Superior temporal gyrus (tissue), 1 donor: ENCODE measurements around the gene SLCO2A1.
"Not testable (repeated sequence)": the region's sequence is repeated elsewhere in the genome, so short reads cannot be mapped to it uniquely, and the experiment has no call there.

Experiments
- DNase-seq: peaks from one replicate; pipeline ENCODE4 v3.0.0-alpha.2; 2016; ENCODE audit errors: extremely low spot score

Gene SLCO2A1

GRCh38 chr3:134029734-134030378, at the start of gene SLCO2A1:
Gene SLCO2A1 (minus strand): TSS chr3:134029925. CDS start chr3:134029802, 123 bp downstream.
- no peak for DNase-seq

- DNase-seq = no peak
These were observed 49.4 kb upstream of the SLCO2A1 start for GRCh38 chr3:134079111-134079547.

DNA sequence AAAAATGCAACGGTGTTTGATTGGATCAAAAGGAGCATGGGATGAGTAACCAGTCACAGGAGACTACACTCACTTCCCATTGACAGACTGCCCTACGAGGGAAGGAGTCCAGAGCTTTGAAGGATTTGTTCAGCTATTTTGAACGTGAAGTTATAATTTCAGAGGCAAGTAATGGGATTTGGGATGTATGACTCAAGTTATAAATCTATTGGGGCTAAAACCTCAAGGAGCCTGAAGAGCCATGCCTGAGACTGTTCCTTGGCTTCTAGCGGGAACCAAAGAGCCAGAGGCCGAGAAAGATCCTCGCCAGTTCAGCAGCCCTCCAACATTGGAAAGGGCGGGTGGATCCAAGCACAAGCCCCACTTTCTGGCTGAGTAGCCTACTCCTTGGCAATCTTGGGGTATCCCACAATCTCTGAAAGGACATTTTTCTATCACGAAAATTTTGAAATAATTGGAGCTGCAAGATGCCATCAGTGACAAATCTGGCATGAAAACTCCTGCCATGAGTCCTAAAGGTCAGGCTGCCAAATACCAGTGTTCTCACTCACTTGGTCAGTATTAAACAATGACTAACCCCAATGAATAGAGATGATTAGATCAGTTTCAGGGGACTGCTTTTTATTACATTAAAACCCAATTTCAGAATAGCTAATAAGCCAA, 48.6 kb upstream of the SLCO2A1 start:
- DNase-seq = no peak

GRCh38 chr3:134077649-134078161, 48.0 kb upstream of the SLCO2A1 start:
- no peak for DNase-seq

DNA sequence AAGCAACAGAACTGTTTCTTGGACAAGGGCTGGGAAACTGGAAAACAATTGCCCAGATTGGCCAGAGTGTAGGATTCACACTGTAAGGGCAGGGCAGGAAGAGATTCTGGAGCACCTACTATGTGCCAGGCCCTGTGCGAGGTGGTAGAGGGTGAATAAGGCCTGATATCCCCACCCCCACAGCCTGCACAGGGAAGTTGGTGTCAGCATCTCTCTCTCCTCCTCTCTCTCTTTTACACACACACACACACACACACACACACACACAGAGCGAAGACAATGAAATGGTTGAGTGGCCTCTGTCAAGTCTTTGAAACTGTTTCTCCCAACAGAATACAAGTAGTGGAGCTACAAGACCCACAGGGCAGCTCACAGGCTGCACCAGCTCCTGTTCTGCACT, 47.1 kb upstream of the SLCO2A1 start:
- no peak for DNase-seq

DNA sequence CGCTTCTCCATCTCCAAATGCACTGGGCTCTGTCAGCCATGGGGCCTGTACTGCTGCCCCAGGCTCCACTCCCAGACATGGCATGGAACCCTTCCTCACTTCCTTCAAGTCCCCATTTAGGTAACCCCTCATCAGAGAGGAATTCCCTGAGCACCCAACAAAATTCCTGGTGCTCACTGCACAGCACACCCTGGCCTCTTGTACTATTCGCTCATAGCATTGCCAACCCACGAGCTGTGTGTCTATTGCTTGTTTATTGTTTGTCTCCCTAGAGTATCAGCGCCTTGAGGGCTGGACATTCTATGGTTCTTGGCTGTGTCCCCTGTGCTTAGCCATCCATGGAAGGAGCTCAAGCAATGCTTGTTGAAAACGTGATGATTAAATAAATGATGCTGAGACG, 46.1 kb upstream of the SLCO2A1 start:
- DNase-seq = no peak

GRCh38 chr3:134075568-134075825, 45.8 kb upstream of the SLCO2A1 start:
- no peak for DNase-seq

- DNase-seq = no peak
These were observed 45.3 kb upstream of the SLCO2A1 start for GRCh38 chr3:134074790-134075567.

- no peak for DNase-seq
These were observed 44.5 kb upstream of the SLCO2A1 start for GRCh38 chr3:134074001-134074789.

GRCh38 chr3:134073583-134073945, 43.8 kb upstream of the SLCO2A1 start:
- DNase-seq = no peak

DNA sequence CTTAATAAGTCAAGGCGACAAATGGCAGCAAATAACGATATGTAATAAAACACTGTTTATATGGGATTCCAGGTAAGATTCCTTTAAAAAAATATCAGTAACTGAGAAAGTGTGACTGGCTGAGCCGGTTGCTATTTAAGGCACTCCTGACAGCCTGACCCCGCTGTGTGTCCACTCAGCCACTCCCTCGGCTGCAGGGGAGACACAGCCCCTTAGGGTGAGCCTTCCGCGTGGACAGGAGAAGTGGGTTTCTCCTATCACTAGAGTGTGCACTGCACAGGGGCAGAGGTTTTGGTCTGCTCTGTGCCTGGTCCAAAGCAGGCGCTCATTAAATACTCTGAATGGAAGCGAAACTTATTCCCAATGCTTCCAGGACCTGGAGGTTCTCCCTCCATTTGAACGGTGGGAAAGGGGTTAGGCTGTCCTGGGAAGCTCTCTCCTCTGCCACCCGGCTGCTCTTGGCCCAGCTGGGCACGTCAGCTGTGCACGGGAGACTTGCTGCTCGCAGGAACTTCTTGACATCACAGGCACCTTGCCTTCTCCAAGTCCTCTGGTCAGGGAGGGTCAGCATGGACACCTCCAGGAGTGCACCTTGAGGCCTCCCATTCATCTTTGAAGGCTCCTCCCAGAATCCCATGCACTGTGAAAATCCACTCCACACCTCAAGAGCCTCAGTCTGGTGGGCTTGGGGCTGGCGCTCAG, 43.3 kb upstream of the SLCO2A1 start:
- DNase-seq = no peak

- DNase-seq = not testable (repeated sequence)
These were observed 40.6 kb upstream of the SLCO2A1 start for GRCh38 chr3:134070281-134070680.

- DNase-seq = no peak
These were observed 38.7 kb upstream of the SLCO2A1 start for GRCh38 chr3:134068429-134068828.

GRCh38 chr3:134067531-134068161, 37.9 kb upstream of the SLCO2A1 start:
- DNase-seq = no peak

DNA sequence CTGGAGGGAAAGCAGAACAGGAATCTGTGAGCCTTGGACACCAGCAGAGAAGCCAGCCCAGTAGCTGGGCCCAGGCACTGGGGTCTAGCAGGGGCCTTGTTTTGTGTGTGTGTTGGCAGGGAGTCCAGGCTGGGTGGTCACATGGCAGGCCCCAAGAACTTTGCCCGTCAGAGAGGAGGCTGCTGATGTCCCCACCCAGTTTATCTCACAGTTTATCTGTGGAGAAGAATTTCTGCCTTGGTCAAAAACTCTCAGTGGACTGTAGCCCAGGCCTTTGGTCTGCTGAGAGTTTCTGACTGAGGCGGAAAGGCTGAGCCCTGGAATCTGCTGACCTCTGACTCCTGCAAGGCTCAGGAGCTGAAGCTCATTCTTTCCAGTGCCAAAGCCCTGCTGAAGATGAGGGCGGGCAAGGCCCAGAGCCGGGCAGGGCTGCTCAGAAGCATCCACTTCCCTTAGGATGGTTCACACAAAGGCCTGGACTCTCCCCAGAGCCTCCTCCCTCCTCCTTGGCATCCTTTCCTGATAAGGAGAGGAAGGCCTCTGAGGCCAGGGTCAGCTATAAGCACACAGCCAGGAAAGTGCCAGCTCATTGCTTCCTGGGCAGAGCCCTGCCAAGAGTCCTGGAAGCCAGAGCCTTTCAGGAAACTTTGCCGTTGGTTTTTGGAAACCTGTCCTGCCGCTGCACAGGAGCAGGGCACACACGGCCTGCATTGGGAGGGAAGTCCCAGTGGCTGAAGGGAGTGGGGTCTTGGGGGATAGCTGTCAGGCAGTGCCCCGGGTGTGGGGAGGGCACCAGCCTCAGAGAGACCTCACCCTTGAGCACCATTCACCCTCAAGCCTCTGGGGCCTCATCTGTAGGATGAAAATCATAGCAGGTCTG, 37.2 kb upstream of the SLCO2A1 start:
- DNase-seq = no peak

DNA sequence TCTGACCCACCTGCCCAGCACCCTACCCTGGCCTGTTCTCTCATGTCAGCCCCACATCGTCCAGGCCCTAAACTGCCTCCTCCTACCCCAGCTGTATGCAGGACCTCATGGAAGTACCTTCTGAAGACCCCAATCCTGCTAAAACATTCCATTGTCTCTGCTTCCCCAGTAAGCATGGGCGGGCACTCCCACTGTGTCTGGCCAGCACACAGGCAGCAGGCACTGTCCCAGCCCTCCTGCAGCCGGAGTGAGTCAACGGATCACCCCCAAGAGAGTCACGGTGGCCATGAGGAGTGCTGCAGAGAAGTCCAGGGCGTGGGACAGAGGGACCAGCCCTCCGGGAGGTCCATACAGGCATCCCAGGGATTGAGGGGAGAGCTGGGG, 36.4 kb upstream of the SLCO2A1 start:
- DNase-seq = no peak

GRCh38 chr3:134065252-134066157, 35.8 kb upstream of the SLCO2A1 start:
- DNase-seq = no peak

DNA sequence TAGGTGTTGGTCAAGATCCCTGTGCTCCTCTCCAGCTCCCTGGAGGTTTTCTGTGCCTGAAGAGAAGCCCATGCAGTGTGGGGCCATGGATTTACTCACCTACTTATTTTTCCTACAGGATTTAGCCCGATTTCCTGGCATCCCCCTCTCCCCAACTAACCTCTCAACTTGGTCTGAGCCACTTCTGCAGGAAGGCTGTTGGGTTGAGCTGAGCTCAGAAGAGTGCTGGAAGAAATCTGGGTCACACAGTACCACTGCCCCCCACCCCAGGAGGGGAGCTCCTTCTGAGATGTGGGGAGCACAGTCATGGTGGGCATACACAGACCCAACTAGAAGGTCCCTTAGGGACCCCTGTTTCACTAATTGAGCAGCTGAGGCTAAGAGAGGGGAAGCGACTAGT, 34.4 kb upstream of the SLCO2A1 start:
- no peak for DNase-seq

DNA sequence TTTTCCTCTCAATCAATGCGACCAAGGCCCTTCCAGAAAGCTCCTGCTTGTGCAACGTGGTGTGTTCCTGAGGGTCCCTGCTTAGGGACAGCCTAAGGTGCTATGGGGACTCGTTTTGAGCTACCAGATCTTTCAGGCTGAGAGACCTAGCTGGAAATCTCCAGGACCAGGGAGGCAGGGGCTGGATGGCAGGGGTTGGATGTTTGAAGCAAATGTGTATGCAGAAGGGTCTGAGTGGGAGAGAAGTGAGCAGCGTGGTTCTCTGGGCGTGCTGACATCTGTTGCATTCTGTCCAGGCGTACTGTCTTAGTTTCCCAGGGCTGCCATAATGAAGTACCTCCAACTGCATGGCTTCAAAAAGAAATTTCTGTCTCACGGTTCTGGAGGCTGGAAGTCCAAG, 31.7 kb upstream of the SLCO2A1 start:
- DNase-seq = no peak
